ENCODE results near the gene CRNKL1.
"Not testable (repeated sequence)": the region's sequence is repeated elsewhere in the genome, so short reads cannot be mapped to it uniquely, and the experiment has no call there.

The CRNKL1 gene

DNA sequence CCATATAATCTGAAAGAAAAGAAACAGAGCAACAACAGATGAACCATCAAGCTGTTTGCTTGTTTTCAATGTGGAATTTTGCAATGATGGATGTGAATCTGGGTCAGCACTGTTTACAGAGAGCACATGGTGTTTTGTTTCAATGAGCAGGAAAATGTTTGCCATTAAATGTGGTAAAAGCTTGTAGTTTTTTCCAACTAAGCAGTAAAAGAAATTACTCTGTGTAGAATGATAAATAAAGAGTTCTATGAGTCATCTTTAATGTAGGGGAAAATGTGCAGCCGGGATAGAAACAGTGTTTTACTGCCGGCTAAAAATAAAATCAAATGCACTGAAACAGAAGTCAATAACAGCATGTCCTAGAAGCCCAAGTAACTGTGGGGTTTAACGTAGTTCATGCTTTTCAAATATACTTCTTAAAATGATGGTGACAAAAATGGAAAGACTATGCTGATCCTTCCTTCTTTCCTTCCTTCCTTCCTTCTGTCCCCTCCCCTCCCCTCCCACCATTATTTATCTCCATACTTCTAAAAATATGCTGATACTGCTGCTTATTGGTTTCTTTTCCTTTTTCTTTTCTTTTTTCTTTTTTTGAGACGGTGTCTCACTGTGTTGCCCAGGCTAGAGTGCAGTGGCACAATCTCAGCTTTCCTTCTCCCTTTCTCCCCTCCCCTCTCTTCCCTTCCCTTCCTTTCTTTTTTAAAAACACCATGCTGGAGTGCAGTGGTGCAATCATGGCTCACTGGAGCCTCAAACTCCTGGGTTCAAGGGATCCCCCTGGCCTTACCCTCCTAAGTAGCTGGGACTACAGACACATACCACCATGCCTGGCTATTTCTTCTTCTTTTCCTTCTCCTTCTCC, 41.4 kb downstream of the CRNKL1 start:
- no peak for DNase-seq (ENCODE audit: low read depth)

DNA sequence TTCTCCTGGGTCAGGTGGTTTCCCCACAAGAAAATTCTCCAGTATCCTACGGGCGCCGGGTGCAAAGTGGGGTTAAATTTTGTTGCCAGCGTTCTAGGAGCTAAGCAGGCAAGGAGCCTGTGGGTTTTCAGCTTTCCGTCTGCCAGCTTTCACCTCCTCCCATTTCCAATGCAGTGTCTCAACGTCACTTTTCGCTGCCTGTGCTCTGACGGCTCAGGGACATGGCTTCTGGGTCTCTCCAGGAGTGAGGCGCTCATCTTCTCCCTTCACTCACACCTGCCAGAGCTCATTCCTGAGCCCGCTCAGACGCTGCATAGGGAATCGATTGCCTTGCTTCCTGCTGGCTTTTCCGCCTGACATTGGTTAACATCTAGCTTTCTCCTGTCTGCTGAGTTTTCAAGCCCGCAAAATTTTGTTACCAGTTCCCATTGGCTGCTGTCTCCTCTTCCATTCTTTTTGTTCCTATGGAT, 42.4 kb downstream of the CRNKL1 start:
- no peak for DNase-seq (ENCODE audit: low read depth)

DNA sequence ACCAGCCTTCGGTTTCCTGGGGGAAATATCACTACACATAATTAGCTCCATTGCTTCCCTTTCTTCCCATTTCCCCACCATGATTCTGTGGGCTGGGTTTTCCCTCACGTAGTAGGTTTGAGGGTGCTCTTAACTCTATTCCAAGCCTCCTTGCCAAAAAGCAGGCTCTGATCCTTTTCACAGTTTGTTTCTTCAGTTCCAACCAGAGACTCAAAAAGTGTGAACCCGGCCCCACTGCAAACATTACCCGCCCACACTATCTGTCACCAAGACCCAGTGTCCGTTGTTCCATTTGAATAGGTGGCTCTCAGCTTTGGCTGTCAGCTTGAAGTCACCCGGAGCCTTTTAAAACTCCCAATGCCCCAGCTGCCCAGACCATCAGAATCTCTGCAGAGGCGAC, 46.9 kb downstream of the CRNKL1 start:
- no peak for DNase-seq (ENCODE audit: low read depth)

DNA sequence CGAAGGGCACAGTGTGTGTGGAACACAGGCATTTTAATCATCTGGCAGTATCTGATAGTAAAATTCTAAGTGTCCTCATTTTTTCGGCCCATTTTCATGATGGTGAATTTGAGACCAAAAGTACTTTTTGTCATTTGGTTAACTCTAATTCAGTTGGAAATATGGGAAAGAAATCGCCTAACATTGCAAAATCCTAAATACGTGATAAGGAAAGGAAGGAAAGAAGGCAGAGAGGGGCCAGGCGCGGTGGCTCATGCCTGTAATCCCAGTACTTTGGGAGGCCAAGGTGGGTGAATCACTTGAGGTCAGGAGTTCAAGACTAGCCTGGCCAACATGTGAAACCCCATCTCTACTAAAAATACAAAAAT, 48.3 kb downstream of the CRNKL1 start:
- DNase-seq (ENCODE audit: low read depth): not testable (repeated sequence)

DNA sequence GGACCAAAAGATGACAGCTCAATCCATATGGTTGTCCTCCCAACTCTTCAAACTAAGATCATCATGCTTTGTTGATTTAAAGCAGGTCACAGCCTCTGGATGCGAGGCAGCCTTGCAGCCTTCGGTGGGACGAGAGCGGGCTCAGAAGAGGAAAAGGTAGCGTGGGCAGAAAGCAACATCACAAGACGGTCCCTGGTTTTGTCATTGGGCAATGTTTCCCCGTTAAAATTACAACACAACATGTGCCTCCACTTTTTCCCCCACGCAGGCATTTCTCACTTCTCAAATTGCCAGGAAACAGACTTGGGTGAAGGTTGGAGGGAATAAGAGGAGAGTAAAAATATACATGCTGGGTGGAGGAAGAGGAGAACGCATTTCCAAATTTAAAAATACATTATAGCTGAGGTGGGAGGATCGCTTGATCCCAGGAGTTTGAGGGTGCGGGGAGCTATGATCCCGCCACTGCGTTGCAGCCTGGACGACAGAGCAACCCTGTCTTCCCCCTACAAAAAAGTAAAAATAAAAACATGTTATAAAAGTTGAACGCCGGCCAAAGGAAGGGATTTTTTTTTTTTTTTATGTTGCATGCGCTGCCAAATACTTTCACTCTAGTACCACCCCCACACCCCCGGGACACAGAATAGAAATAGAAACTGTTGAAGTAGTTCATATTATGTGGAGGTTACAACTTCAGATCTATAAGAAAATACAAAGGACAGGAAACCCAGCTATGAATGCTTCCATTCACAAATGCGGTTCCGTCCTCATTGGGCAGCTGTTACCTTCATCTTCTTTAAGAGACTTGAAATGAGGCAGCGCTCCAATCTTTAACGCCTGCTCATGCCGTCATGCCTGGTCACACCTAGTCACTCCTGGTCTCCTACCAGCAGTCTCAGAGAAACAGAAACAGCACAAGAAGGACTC, 49.0 kb downstream of the CRNKL1 start:
- no peak for DNase-seq (ENCODE audit: low read depth)

DNA sequence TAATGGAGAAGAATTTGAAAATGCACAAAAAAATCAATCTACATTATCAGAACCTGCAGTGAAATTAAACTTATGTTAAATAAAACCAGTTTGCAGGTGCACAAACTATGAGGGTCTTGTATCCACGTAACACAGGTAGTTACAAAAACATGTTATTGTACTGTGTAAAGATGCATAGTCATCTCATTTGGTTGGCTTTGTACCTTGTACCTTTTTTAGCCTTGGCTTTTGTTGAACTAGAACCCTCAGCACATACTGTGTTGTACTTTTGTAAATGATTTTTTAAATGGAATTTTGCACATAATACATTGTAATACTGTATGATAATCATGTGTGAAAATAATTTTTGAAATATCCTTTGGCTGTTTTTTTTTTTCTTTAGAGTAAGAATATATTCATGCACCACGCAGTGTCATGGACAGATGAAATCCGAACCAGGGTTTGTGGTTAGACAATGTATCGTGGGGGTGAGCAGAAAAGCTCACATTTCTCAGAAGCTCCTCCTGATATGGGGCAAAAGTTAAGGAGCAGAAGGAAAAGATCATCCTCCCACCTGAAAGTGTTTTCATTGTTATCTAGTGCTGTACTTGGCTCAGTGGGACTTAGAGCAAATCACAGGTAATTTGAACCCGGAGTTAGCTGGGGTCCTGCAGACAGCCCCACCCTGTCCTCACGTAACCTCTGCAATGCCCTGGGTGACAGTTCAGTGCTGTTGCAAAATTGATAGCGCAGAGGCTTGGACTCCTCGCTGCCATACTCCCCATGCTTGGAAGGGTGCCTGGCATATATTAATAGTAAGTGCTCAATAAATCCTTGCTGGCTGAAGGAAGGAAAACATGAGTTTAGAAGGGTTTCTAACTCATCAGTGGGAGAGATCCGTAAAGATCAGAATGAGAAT, 49.9 kb downstream of the CRNKL1 start:
- no peak for DNase-seq (ENCODE audit: low read depth)

DNA sequence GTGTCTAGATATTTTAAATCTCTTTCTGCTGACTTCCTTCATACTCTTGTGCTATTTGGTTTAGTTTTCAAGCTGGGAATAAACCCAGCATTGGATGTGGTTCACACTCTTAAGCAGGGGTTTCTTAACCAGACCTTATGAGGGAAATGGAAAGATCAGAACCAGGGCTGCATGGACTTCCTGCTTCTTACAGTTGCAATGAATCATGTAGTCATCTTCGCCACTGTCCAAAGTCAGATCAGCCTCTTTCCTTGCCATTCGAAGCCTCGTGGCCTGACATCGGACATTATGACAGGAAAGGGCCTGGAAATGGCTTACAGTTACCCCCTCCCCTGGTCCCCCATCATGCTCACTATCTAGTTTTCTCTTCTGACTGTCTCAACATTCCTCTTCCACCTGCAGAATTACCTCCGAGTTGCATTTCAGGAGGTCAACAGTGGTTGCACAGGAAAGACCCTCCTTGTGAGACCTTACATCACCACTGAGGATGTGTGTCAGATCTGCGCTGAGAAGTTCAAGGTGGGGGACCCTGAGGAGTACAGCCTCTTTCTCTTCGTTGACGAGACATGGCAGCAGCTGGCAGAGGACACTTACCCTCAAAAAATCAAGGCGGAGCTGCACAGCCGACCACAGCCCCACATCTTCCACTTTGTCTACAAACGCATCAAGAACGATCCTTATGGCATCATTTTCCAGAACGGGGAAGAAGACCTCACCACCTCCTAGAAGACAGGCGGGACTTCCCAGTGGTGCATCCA, 51.9 kb downstream of the CRNKL1 start:
- no peak for DNase-seq (ENCODE audit: low read depth)

DNA sequence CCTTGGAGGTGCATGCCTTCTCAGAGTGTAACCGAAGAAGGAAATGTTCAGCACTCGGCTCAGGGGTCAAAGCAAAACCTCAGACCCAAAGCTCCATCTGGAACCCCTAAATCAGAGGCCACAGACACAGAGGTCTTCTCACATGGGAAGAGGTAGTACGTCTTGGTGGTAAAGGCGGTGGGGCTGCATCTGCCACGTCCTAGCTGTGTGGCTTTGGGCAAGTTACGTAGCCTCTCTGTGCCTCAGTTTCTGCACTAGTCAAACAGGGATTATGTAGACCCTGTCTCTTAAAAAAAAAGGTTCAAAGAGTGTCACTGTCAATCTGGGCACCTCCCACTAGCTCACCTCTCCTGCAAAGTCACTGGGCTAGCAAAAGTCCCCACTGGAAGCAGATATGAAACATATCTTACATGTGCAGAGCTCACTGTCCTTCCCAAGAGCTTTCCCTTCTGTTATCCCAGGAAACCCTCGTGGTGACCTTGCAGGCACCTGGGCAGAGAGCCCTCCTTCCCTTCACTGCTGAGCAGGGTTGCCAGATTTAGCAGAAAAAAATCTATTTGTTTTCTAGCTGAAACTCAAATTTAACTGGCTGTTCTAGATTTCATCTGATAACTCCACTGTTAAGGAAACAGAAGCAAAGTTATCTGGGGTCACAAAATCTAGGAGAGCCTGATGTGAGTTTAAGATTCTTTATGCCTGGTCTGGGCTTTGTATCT, 53.1 kb downstream of the CRNKL1 start:
- DNase-seq (ENCODE audit: low read depth): no peak

DNA sequence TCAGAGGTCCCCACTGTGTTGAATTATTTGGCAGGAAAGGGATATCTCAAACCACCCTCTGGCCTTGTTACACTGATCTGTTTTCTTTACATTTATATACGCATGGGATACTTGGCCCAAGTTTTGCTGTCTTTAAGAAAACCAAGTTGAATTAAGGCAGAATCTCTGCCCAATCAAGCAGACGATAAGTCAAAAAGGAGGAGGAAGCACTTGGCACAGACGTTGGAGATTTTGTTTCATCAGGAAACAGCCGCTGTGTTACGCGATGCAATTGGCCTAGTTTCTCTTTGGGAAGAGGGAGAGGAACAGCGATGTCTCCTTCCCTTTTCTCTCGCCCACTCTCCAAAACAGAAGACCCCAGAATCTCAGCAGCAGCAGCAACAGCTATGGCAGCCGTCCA, 55.3 kb downstream of the CRNKL1 start:
- no peak for DNase-seq (ENCODE audit: low read depth)

DNA sequence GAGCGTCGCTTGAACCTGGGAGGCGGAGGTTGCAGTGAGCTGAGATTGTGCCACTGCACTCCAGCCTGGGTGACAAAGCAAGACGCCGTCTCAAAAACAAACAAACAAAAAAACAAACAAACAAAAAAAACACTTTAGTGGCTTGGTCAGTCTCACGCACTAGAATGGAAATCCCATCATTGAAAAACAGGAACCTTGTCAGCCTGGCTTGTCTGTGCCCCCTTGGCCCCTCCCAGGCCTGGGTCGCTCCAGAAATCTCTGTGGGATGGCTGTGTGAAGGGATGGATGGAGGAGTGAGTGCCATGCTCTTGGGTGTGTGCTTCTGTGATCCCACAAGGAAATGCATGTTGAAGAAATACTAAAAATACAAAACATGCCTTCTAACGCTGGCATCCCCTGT, 56.0 kb downstream of the CRNKL1 start:
- DNase-seq (ENCODE audit: low read depth): no peak

DNA sequence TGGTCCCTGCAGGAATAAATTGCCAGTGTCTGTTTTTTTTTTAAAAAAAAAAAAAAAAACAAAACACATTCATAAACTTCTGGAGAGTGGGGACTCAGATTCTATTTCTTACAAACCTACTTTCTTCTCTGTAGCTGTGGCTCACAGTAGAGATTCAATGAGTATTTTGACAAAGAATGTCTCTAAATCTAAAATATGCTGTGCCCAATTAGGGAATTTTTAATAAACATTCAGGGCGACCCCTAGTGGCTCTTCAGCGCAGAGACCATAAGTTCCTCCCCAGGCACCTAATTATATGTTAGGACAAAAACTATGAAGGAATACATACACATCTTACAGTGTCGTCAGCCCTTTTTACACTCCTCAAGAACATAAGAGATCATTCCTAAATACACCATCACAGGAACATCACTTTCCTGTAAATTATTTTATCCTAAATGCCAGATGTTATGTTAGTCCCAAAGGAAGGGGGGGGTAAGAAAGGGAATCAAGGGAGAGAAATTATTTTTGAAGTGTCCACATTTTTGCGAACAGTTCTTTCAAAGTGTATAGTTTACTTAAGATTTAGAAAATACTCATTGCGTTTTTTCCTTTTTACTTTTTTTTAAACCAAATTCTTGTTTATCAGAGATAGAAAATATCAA, 56.9 kb downstream of the CRNKL1 start:
- DNase-seq (ENCODE audit: low read depth): no peak

DNA sequence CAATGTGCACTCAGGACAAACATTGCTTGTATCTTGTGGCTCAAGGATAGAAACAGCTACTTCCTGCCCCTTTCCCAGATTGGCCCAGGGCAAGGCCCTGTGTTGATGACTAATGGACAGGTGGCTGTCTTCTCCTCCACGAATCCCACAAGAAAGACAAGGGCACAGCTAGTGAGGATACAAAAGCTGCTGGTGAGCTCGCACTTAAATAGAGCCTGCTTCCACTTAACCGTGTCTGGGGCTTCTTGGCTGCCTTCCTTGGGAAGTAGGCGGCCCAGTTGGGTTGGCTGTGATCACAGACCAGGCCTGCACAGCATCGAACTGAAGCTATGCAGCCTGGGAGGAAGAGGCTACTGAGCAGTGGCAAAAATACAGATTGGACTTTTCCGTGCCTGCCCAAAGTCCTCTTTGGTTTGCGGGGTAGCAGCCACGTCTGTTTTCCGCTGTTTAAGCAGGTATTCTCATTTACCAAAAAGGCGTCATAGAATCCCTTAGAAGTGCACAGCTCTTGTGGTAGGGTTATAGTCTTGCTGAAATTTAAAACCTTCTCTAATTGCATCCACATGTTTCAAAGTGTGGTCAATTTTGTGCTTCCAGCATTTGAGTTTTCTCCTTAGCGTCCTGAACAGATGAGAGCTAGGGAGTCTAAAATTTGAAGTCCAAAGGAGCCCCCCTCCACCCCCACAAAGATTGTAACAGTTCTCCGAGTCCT, 58.2 kb downstream of the CRNKL1 start:
- DNase-seq (ENCODE audit: low read depth): no peak

DNA sequence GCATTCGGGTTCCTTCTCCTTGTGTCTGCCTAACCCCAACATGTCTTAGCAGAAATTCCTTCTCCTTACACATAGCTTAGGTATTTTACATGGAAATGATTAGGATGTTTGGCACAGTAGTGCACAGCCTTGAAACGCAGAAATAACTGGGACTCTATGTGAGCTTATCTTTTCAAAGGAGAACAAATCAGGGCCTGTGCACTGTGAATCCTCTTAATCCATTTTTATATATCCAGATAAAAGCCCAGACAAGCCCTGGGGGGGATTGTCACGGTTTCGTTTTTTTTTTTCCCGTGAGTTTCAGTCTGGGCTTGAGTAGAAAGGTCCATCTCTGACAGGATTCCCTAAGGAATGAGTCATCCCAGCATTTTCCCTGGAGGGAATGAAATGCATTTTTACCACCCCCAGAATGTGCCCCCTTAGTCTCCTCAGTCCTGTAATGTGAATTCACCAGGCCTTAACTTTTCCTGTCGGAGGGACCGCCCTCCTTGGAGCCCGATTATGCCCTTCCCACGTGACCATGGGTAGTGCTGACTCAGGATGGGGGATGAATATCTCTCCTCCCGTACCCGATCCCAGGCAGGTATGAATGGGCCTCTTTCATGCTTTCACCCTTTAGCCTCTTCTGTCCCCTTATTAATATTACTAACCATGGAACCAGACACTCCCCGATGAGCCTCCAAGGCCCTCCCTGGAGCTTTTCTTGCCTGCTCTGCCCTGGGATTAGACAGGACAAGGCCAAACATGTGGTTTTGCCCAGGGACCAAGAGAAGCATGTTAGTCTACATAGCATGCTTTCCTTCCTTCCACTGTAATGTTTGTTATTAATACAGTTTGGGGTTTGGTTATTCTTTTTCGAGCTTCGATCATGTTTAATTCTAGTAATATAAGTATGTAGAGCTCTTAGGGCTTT, 59.0 kb downstream of the CRNKL1 start:
- DNase-seq (ENCODE audit: low read depth): no peak

DNA sequence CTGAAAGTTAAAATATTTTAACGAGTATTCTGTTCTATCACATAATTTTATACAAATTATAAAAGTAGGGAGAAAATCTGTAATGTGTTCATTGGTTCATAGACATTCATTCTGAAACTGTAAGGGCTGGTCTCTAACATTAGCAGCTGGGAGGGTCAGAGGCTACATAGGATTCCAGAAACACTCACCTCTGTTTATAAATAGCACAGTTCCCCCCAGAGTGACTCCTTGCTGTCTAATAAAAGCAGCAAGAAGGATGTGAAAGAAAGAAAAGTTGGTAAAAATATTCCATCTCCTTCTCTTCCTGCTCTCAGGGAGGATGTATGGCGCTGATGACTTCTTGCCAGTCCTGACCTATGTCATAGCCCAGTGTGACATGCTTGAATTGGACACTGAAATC, 60.4 kb downstream of the CRNKL1 start:
- no peak for DNase-seq (ENCODE audit: low read depth)

DNA sequence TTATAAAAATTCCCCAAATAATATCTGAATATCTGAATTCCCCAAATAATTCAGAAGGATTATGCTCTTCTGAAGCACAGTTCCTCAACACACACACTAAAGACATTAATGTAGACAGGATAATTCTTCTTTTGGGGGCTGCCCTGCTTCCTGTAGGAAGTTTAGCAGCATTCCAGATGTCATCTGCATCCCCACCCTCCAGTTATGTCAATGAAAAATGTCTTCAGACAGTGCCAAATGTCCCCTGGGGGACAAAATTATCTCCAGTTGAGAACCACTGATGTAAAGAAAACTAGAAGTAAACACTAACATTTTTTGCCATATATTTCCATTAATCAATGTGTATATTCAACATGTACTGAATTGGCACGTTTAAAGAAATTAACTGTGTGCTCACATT, 61.0 kb downstream of the CRNKL1 start:
- no peak for DNase-seq (ENCODE audit: low read depth)

DNA sequence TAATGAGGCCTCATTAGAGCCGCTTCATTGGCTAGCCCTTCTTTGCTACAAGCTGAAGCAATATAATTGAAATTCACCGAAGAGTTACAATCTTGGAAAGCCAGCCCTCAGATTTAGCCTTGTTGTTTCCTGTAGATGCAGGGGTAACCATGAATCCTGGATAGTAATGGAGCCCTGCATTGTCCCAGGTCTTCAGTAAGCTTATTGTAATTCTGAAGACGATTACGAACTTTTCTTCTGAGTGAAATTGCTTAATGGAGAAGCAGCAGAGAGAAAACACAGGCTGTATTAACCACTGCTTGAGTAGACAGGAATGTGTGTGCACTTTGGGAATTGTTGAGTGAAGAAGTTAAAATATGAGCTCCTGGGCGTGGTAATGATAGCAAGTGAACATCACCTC, 61.4 kb downstream of the CRNKL1 start:
- no peak for DNase-seq (ENCODE audit: low read depth)

DNA sequence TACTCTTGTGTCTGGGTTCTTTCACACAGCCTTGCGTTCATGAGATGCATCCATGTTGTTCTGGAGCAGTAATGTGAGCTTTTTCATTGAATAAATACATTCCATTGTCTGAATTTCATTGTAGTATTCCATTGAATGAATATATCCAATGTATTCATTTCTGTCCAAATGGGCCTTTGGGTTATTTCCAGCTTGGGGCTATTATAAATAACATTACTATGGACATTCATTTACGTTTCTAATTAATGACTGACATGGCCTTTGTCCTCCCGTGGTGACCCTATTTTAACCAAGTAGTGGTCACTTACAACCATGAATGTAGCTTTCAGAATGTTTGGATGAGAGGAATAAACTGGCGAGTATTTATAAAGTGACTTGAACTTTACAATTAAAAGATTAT, 65.2 kb downstream of the CRNKL1 start:
- no peak for DNase-seq (ENCODE audit: low read depth)

DNA sequence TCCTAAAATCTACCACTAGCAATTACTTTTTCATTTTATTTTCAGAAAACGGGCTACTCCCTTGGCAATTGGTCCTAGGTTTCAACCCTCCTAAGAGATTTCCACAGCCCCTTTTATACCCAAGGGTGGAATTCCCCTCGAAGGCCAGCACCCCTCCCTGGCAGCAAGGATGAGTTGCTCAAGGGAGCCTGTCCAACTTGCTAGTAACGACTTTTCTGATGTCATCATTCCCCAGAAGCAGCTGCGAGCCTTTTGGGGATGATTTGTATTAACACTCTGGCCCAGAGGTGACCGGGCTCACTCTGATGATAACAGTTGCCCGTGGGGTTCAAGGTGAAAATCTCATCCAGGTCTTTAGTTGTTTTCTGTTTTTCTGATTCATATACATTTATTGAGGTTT, 65.8 kb downstream of the CRNKL1 start:
- DNase-seq (ENCODE audit: low read depth): no peak
